NCI-H1694 treated with DMSO at 0.1 percent for 48 hours (cell line): ENCODE results near the gene MIPOL1.

Experiments
- DNase-seq: peaks from one replicate; lab custom pipeline; 2025; lab: John Stamatoyannopoulos, UW

The MIPOL1 gene

GRCh38 chr14:37464192-37464858, 266.6 kb downstream of the MIPOL1 start:
- no peak for DNase-seq

GRCh38 chr14:37466003-37466622, 268.4 kb downstream of the MIPOL1 start:
- DNase-seq, result no peak

- DNase-seq, result no peak
Measured at GRCh38 chr14:37466623-37467088, 268.9 kb downstream of the MIPOL1 start.

- DNase-seq, result no peak
Measured at GRCh38 chr14:37469650-37470049, 271.9 kb downstream of the MIPOL1 start.

GRCh38 chr14:37470251-37470650, 272.5 kb downstream of the MIPOL1 start:
- DNase-seq, result no peak

GRCh38 chr14:37472906-37473305, 275.2 kb downstream of the MIPOL1 start:
- no peak for DNase-seq

GRCh38 chr14:37474191-37474590, 276.5 kb downstream of the MIPOL1 start:
- DNase-seq, result no peak

- no peak for DNase-seq
Measured at GRCh38 chr14:37480446-37481290, 282.9 kb downstream of the MIPOL1 start.

- no peak for DNase-seq
Measured at GRCh38 chr14:37482428-37482827, 284.7 kb downstream of the MIPOL1 start.

- no peak for DNase-seq
Measured at GRCh38 chr14:37483672-37484071, 285.9 kb downstream of the MIPOL1 start.

- no peak for DNase-seq
Measured at GRCh38 chr14:37490607-37491006, 292.9 kb downstream of the MIPOL1 start.

- DNase-seq, result no peak
Measured at GRCh38 chr14:37491076-37491475, 293.3 kb downstream of the MIPOL1 start.

GRCh38 chr14:37493606-37494005, 295.9 kb downstream of the MIPOL1 start:
- DNase-seq, result no peak

- no peak for DNase-seq
Measured at GRCh38 chr14:37497422-37497821, 299.7 kb downstream of the MIPOL1 start.

GRCh38 chr14:37501877-37502276, 304.1 kb downstream of the MIPOL1 start:
- DNase-seq, result no peak

GRCh38 chr14:37508503-37508902, 310.8 kb downstream of the MIPOL1 start:
- DNase-seq, result no peak

- no peak for DNase-seq
Measured at GRCh38 chr14:37512173-37512572, 314.4 kb downstream of the MIPOL1 start.

GRCh38 chr14:37515771-37516170, 318.0 kb downstream of the MIPOL1 start:
- no peak for DNase-seq

GRCh38 chr14:37526994-37527393, 329.3 kb downstream of the MIPOL1 start:
- DNase-seq, result no peak

GRCh38 chr14:37539992-37540391, 342.3 kb downstream of the MIPOL1 start:
- DNase-seq, result no peak

- no peak for DNase-seq
Measured at GRCh38 chr14:37544407-37544806, 346.7 kb downstream of the MIPOL1 start.

- no peak for DNase-seq
Measured at GRCh38 chr14:37545174-37545573, 347.4 kb downstream of the MIPOL1 start.
